ENCODE results near the gene KCNE4. TPM values are rescaled to one million over a fixed set of nuclear protein-coding genes. Genes with fewer than 3 reads are reported as not detected.

The KCNE4 gene
- total RNA-seq, 1 donor from 2014 or later, result 9.2 TPM

- TF ChIP-seq, protein P1, sequence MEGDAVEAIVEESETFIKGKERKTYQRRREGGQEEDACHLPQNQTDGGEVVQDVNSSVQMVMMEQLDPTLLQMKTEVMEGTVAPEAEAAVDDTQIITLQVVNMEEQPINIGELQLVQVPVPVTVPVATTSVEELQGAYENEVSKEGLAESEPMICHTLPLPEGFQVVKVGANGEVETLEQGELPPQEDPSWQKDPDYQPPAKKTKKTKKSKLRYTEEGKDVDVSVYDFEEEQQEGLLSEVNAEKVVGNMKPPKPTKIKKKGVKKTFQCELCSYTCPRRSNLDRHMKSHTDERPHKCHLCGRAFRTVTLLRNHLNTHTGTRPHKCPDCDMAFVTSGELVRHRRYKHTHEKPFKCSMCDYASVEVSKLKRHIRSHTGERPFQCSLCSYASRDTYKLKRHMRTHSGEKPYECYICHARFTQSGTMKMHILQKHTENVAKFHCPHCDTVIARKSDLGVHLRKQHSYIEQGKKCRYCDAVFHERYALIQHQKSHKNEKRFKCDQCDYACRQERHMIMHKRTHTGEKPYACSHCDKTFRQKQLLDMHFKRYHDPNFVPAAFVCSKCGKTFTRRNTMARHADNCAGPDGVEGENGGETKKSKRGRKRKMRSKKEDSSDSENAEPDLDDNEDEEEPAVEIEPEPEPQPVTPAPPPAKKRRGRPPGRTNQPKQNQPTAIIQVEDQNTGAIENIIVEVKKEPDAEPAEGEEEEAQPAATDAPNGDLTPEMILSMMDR (IDR thresholded peaks at IDR 0.05; ENCODE audit: unreplicated experiment), result no peak
Measured at GRCh38 chr2:223008956-223009355, 43.0 kb upstream of the KCNE4 start.

DNA sequence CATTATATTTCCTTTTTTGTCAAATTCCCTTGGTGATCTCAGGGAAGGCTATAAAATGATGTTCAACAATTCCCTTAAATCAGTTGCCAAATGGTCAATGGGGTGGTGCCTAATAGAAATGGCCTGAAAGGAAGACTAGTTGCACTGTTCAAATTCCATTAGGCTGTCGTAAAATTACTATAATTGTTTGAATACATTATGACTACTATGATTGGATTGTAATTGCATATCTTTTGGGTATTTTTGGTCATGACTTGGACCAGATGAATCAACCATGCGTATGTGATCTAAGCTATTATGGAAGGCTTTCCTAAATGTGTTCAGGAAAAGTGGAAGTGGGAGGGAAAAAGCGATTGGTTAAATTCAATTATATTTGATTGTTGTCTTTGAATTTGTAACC lies 41.3 kb upstream of the KCNE4 start:
- no peak overlapping the region for H3K27ac Mint-ChIP-seq
- peaks cover 2% of the 10 kb centered on the region for H3K36me3 Mint-ChIP-seq
- no peak for DNase-seq (ENCODE audit: low spot score in 2 of 2, unreplicated experiment in 2 of 2)
- no peak overlapping the region for H3K4me3 Mint-ChIP-seq
- H3K27me3 Mint-ChIP-seq (ENCODE audit: low read depth), result peaks cover 2% of the 10 kb centered on the region
- no peaks in the 10 kb centered on the region for H3K4me1 Mint-ChIP-seq
- H3K9me3 Mint-ChIP-seq, result peaks cover 10% of the 10 kb centered on the region
- TF ChIP-seq, protein P1 (IDR thresholded peaks at IDR 0.05; ENCODE audit: unreplicated experiment), result no peak

More at GRCh38 chr2:223008956-223009355, 43.0 kb upstream of the KCNE4 start:
- H3K9me3 Mint-ChIP-seq, result peaks cover 9% of the 10 kb centered on the region
- H3K27me3 Mint-ChIP-seq (ENCODE audit: low read depth), result peaks cover 2% of the 10 kb centered on the region
- H3K4me1 Mint-ChIP-seq, result no peaks in the 10 kb centered on the region
- H3K36me3 Mint-ChIP-seq, result peaks cover 2% of the 10 kb centered on the region
- no peak overlapping the region for H3K4me3 Mint-ChIP-seq
- DNase-seq (ENCODE audit: low spot score in 2 of 2, unreplicated experiment in 2 of 2), result no peak
- no peak overlapping the region for H3K27ac Mint-ChIP-seq

GRCh38 chr2:223012291-223012690 lies 39.7 kb upstream of the KCNE4 start:
- Mint-ChIP-seq H3K27me3 (ENCODE audit: low read depth) (peaks cover 2% of the 10 kb centered on the region), H3K4me1 (no peaks in the 10 kb centered on the region), H3K36me3 (peaks cover 2% of the 10 kb centered on the region)

GRCh38 chr2:223019390-223019930 lies 32.5 kb upstream of the KCNE4 start:
- Mint-ChIP-seq H3K4me1 (no peaks in the 10 kb centered on the region), H3K27ac (no peak overlapping the region), H3K27me3 (ENCODE audit: low read depth) (no peaks in the 10 kb centered on the region), H3K4me3 (no peak overlapping the region), H3K36me3 (no peaks in the 10 kb centered on the region), H3K9me3 (peaks cover 15% of the 10 kb centered on the region)
- TF ChIP-seq, protein P1 (IDR thresholded peaks at IDR 0.05; ENCODE audit: unreplicated experiment), result no peak
- DNase-seq (ENCODE audit: low spot score in 2 of 2, unreplicated experiment in 2 of 2), result no peak

More at GRCh38 chr2:223012291-223012690, 39.7 kb upstream of the KCNE4 start:
- Mint-ChIP-seq H3K4me3 (no peak overlapping the region), H3K9me3 (peaks cover 10% of the 10 kb centered on the region), H3K27ac (no peak overlapping the region)
- TF ChIP-seq, protein P1 (IDR thresholded peaks at IDR 0.05; ENCODE audit: unreplicated experiment), result no peak
- DNase-seq (ENCODE audit: low spot score in 2 of 2, unreplicated experiment in 2 of 2), result no peak

- H3K27ac Mint-ChIP-seq, result no peak overlapping the region
- H3K9me3 Mint-ChIP-seq, result peaks cover 15% of the 10 kb centered on the region
Measured at GRCh38 chr2:223019987-223020717, 31.8 kb upstream of the KCNE4 start.

More at GRCh38 chr2:223019987-223020717, 31.8 kb upstream of the KCNE4 start:
- no peaks in the 10 kb centered on the region for H3K4me1 Mint-ChIP-seq
- no peak for DNase-seq (ENCODE audit: low spot score in 2 of 2, unreplicated experiment in 2 of 2)
- no peaks in the 10 kb centered on the region for H3K27me3 Mint-ChIP-seq (ENCODE audit: low read depth)
- no peaks in the 10 kb centered on the region for H3K36me3 Mint-ChIP-seq
- H3K4me3 Mint-ChIP-seq, result no peak overlapping the region
- TF ChIP-seq, protein P1 (IDR thresholded peaks at IDR 0.05; ENCODE audit: unreplicated experiment), result no peak

Measured in mesothelial cell of epicardium (in vitro differentiated cells).